ENCODE results near the gene ENHO. TPM values are rescaled to one million over a fixed set of nuclear protein-coding genes. Genes with fewer than 3 reads are reported as not detected.

ENHO gene
- total RNA-seq, 6 experiments from 2014 or later = 0.19 to 0.57 TPM; not detected in 4

GRCh38 chr9:34521406-34522045 is 1.3 kb downstream of the ENHO start:
- no peak for DNase-seq

DNA sequence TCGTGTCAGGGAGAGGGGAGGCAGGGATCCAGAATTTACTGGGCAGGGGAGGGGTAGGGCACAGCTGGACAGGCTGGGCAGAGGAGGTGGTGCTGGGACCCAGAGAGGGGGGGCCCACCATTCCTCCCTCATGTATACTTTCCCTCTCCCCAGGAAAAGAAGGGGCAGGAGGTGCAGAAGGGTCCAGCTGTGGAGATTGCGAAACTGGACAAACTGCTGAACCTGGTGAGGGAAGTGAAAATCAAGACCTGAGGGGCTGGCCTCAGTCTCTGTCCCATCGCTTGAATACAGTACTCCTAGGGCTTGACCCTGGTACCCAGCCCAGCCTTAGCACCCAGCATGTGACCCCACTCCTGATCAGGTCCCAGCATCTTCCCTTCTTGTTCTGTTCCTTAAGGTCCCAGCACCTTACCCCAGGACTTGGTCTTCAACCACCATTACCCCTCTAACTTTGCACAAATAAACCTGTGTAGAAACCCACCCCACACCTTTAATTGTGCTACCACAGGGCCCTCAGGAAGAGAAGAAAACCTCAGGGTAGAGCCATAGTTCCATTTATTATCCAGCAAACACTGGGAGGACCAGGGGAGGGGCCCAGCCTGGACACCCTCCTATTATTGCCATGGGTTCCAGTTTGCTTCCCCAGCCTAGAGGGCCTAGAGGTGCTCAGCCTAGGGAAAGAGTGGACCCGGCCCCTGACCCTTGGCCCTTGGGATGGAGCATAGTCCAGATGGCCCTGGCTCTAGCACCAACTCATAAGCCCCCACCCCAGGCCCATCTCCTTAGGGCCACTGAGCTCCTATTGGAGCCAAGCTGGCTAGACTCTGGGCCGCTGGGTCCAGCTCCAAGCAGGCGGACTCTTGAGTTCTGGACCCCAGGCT is 2.0 kb downstream of the ENHO start:
- Mint-ChIP-seq H3K4me1 (ENCODE audit: low read depth) (peaks cover 5% of the 10 kb centered on the region), H3K9me3 (no peaks in the 10 kb centered on the region), H3K4me3 (no peak overlapping the region), H3K36me3 (ENCODE audit: low read depth) (no peaks in the 10 kb centered on the region), H3K27me3 (ENCODE audit: insufficient read depth) (peaks cover 38% of the 10 kb centered on the region), H3K27ac (no peak overlapping the region)
- TF ChIP-seq CTCF (IDR thresholded peaks at IDR 0.05) = no peak
- no peak for DNase-seq

More at GRCh38 chr9:34521406-34522045, 1.3 kb downstream of the ENHO start:
- peaks cover 5% of the 10 kb centered on the region for H3K4me1 Mint-ChIP-seq (ENCODE audit: low read depth)
- TF ChIP-seq CTCF (IDR thresholded peaks at IDR 0.05) = no peak
- peaks cover 31% of the 10 kb centered on the region for H3K27me3 Mint-ChIP-seq (ENCODE audit: insufficient read depth)
- no peak overlapping the region for H3K27ac Mint-ChIP-seq
- H3K9me3 Mint-ChIP-seq = no peaks in the 10 kb centered on the region
- no peak overlapping the region for H3K4me3 Mint-ChIP-seq
- H3K36me3 Mint-ChIP-seq (ENCODE audit: low read depth) = no peaks in the 10 kb centered on the region

DNA sequence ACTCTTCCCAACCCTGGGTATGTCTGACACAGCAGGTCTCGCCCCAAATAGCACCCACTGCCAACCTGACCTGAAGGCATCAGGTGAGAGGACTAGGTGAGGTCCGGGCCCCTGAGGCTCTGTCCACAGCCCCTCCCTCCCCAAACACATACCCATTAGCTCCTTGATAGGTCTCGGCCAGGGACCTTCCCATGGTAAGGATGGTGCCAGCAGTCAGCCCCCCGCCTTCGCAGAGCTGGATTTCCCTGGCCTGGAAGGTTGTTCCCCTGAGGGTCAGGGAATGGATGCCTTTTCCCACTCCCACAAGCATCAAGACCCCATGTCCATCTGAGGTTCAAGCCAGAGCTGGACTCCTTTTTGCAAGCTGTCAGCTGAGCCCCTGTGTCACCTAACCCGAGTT is 2.7 kb downstream of the ENHO start:
- no peak overlapping the region for H3K4me3 Mint-ChIP-seq
- H3K4me1 Mint-ChIP-seq (ENCODE audit: low read depth) = peaks cover 5% of the 10 kb centered on the region
- DNase-seq = no peak
- peaks cover 40% of the 10 kb centered on the region for H3K27me3 Mint-ChIP-seq (ENCODE audit: insufficient read depth)
- no peak for TF ChIP-seq CTCF (IDR thresholded peaks at IDR 0.05)
- no peaks in the 10 kb centered on the region for H3K9me3 Mint-ChIP-seq
- no peak overlapping the region for H3K27ac Mint-ChIP-seq
- H3K36me3 Mint-ChIP-seq (ENCODE audit: low read depth) = no peaks in the 10 kb centered on the region

DNA sequence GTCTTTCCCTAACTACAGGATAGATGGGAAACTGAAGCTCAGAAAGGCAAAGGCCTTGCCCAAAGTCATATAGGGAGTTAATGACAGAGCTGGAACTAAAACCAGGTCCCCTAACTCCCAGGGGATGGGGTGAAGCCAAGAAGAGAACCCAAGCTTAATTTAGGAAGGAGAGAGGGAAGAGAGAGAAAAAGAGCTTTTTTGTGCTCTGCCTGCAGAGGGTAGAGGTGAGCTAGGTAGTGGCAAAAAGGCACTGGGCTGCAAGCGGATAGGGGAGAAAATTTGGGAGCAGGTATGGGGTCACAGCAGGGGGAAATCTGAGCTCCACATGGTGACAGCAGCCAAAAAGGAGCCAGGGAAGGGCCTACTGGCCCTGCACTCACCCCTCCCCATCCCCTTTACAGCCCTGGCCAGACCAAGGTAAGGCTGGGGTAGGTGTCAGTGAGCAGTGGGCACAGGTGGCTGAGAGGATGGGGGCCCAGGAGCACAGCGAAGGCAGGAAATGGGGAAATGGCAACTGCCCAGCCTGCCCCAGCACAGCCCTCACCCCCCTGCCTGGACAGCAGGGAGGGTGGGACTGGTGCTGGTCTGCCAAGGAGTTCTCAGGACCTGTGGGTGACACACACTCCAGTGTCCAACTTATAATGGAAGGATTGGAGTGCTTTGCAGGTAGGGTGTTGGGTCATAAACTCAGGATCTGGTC is 3.3 kb downstream of the ENHO start:
- Mint-ChIP-seq H3K4me3 (no peak overlapping the region), H3K27ac (no peak overlapping the region), H3K27me3 (ENCODE audit: insufficient read depth) (peaks cover 45% of the 10 kb centered on the region), H3K9me3 (no peaks in the 10 kb centered on the region), H3K36me3 (ENCODE audit: low read depth) (no peaks in the 10 kb centered on the region), H3K4me1 (ENCODE audit: low read depth) (peaks cover 5% of the 10 kb centered on the region)
- DNase-seq = no peak
- TF ChIP-seq CTCF (IDR thresholded peaks at IDR 0.05) = no peak

DNA sequence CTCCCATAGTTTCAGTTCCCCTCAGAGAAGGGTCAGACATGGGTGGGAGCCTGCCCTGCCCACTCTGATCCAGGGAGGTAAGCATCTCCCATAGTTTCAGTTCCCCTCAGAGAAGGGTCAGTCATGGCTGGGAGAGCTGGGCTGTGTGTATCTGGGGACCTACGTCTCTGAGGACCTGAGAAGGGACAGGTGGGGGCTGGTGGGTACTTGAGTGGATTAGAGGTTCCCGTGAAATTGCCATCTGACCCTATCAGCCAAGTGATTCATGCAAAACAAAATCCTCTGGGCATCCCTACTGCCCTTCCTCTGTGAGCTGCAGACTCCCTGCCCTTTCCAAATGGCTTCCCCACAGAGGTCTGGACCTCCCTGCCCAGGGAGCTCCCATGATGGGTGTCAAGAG is 3.9 kb downstream of the ENHO start:
- Mint-ChIP-seq H3K36me3 (ENCODE audit: low read depth) (no peaks in the 10 kb centered on the region), H3K27me3 (ENCODE audit: insufficient read depth) (peaks cover 49% of the 10 kb centered on the region), H3K4me3 (no peak overlapping the region), H3K9me3 (no peaks in the 10 kb centered on the region), H3K27ac (no peak overlapping the region), H3K4me1 (ENCODE audit: low read depth) (peaks cover 5% of the 10 kb centered on the region)
- no peak for TF ChIP-seq CTCF (IDR thresholded peaks at IDR 0.05)
- no peak for DNase-seq
